Caki2 (cell line): ENCODE data around the gene TRPM1. TPM values are rescaled to one million over a fixed set of nuclear protein-coding genes. Genes with fewer than 3 reads are reported as not detected.
A peak's percentile ranks its signal among the peaks of the same experiment; 100 is the strongest.

ENCODE experiments used
- DNase-seq: peaks from one replicate; pipeline ENCODE4 v3.0.0-alpha.2; 2015; ENCODE audit warnings: low read depth
- in situ Hi-C: cut with HindIII; loops from 2 replicates; pipeline ENCODE4 v1.10.0; 2016; ENCODE audit warnings: low sequenced_read_pairs, low pct_unique_long_range_greater_than_20kb, mixed read lengths
- total RNA-seq: library from RNA; depleted of rRNA; stranded (reverse); fragments of >200 nt; shearing (Covaris generic); gene quantifications from 2 replicates; pipeline ENCODE4 v1.2.3, GENCODE V29; 2014; ENCODE audit warnings: low replicate concordance

The TRPM1 gene
- total RNA-seq, 1 experiment from 2014 or later: 0.07 TPM

GRCh38 chr15:31128919-31129768, 27.6 kb upstream of the TRPM1 start:
- peak; percentile 66 for DNase-seq
- in situ Hi-C loops: no loop called here

GRCh38 chr15:31128477-31128876, 27.0 kb upstream of the TRPM1 start:
- DNase-seq: no peak
- in situ Hi-C loops: no loop called here

- no peak for DNase-seq
- in situ Hi-C loops: no loop called here
Observed at GRCh38 chr15:31127596-31128261, 26.2 kb upstream of the TRPM1 start.

GRCh38 chr15:31125061-31125460, 23.5 kb upstream of the TRPM1 start:
- DNase-seq: no peak
- in situ Hi-C loops: no loop called here

- in situ Hi-C loops: no loop called here
- DNase-seq: no peak
Observed at GRCh38 chr15:31116423-31117030, 15.0 kb upstream of the TRPM1 start.

- DNase-seq: no peak
- in situ Hi-C loops: no loop called here
Observed at GRCh38 chr15:31111091-31111647, 9.6 kb upstream of the TRPM1 start.

GRCh38 chr15:31108836-31109235, 7.3 kb upstream of the TRPM1 start:
- DNase-seq: no peak
- in situ Hi-C loops: no loop called here

- no peak for DNase-seq
- in situ Hi-C loops: no loop called here
Observed at GRCh38 chr15:31106495-31107300, 5.2 kb upstream of the TRPM1 start.

GRCh38 chr15:31104003-31104402, 2.5 kb upstream of the TRPM1 start:
- in situ Hi-C loops: no loop called here
- no peak for DNase-seq

GRCh38 chr15:31102374-31103342, 1.1 kb upstream of the TRPM1 start:
- in situ Hi-C loops: no loop called here
- no peak for DNase-seq

- no peak for DNase-seq
- in situ Hi-C loops: no loop called here
Observed at GRCh38 chr15:31102039-31102321, 455 bp upstream of the TRPM1 start.

- DNase-seq: no peak
- in situ Hi-C loops: no loop called here
Observed at GRCh38 chr15:31100738-31101137, 787 bp downstream of the TRPM1 start.

GRCh38 chr15:31098953-31099740, 2.4 kb downstream of the TRPM1 start:
- in situ Hi-C loops: no loop called here

GRCh38 chr15:31098491-31098917, 3.0 kb downstream of the TRPM1 start:
- in situ Hi-C loops: no loop called here
- DNase-seq: peak; percentile 97

More at GRCh38 chr15:31098953-31099740, 2.4 kb downstream of the TRPM1 start:
- DNase-seq: no peak

GRCh38 chr15:31096563-31096962, 5.0 kb downstream of the TRPM1 start:
- DNase-seq: no peak
- in situ Hi-C loops: no loop called here

- peak; percentile 78 for DNase-seq
Observed at GRCh38 chr15:31091481-31091880, 10.0 kb downstream of the TRPM1 start.

GRCh38 chr15:31090766-31091165, 10.8 kb downstream of the TRPM1 start:
- in situ Hi-C loops: no loop called here
- DNase-seq: no peak

More at GRCh38 chr15:31091481-31091880, 10.0 kb downstream of the TRPM1 start:
- in situ Hi-C loops: no loop called here
